Measurements from ENCODE around the gene PLEKHG1.

The PLEKHG1 gene

DNA sequence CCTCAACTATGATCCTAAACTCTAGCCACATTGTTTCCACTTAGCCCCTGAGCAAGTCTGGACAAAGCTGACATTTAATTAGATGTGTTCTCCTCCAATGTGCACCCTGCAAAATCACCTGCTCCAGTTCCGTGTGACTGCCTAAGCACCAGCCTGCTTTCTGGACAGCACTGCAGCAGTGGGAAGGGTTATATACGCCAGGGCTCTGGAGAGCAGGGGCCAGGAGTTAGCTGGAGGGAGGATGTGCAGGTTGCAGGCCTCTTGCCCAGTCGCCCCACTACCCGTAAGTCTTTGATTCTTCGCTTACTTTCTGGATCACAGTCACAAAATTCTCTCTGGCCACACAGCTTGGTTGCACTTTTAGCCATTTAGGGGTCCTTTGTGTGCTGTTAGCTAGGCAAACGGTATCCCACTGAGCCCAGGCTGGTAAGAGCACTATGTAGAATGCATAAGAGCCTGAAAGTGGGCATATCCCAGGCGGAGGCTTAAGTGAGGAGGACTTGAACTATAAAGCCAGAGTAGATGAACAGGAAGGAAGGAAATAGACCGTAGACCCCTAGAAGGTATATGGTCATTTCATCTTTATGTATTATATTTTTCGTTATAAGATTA, 10.7 kb upstream of the PLEKHG1 start:
- DNase-seq (ENCODE audit: low read depth in 2 of 2, low spot score in 1 of 2) = no peak

DNA sequence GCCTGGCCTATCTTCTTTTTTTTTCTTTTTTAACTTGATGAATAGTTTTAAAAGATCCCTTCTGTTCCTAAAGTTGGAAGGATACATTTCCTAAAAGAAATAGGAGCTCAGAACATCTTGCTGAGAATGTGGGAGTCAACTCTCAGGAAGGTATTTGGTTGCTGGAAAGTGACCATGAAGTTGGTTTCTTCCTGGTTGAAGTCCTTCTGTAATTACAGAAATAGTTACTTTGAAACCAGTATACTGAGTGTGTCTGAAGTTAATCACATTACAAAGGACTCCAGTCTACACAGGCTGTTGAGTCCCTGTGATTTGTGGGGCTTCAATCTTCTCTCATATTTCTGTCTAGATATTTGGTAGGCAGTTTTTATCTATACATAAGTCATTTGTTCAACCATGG, 9.8 kb upstream of the PLEKHG1 start:
- DNase-seq (ENCODE audit: low read depth in 2 of 2, low spot score in 1 of 2) = no peak

DNA sequence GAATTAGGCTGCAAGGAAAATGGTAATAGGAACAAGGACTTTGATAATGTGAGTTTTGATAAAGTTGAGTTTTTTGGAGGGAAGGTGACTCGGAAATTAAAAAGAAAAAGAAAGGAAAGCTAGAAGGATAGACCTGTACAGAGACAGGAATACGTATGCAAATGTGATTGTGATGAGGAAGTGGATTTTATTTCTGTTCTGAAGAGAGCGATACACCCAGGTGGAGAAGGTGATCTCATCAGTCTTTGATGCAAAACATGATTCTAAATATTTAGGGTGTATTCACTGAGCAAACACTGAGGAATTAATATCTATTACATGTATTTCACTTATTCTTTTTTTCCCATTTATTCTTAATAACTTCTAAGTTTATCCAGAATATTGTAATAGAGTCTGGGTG, 9.2 kb upstream of the PLEKHG1 start:
- DNase-seq (ENCODE audit: low read depth in 2 of 2, low spot score in 1 of 2) = no peak

DNA sequence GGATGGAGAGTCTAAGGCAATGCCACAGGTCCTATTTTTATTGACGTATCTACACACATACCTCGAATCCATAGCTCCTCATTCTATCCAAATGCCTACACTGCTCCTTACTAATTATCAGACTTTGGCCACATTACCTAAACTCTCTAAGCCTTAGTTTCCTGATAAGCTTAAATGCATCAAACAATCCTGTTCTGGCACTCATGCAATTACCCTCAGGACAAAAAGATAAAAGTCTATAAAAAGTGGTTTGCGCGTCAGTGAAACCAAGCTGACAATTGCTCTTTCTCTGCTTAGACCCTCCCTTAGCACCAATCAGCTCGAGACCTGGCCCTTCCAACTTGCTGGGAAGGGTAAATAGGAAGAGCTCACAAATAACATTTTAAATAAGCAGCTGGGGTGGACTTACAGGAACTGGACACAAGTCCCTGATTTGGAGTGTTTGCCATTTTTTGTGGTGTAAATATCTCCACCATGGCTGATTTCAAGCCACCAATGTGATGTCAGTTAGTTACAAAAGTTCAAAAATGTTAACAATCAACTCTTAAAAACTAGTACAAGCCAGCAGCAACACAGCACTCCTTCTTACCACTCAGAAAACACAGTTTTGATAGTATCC, 7.2 kb upstream of the PLEKHG1 start:
- no peak for DNase-seq (ENCODE audit: low read depth in 2 of 2, low spot score in 1 of 2)

DNA sequence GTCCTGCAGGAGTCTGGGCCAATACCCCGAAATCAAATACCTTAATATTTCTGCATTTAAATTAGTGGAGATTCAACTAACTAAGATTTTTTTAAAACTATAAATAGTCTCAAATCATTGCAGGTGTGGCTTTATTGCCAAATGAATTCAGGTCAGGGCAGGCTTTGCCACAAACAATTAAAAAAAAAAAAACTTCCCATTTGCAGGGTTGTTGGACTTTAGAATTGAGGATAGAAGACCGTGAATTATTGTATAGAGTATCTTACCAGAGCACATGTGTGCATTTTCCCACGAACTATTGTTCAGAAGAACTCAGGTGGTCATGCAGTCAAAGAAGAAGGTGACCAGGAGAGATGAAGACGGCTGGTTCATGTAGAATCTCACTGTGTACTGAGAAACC, 6.6 kb upstream of the PLEKHG1 start:
- DNase-seq (ENCODE audit: low read depth in 2 of 2, low spot score in 1 of 2) = no peak

DNA sequence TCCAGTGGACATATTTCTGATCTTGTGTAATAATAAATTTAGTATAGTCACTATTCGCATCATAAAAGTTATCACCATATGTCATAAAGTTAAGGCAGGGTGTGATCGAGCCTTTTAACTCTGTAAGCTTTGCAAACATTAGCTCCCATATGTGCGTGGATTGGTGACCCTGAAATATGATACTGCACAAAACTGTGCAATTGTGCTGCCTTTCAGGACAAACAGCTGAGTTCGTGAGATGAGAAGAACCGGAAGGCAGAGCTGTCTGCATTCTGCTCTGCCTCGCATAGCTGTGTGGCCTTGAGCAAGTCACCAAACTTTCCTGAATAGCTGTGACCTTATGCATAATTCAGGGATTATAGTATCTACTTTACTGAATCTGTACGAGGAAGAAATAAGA, 3.2 kb upstream of the PLEKHG1 start:
- no peak for DNase-seq (ENCODE audit: low read depth in 2 of 2, low spot score in 1 of 2)

DNA sequence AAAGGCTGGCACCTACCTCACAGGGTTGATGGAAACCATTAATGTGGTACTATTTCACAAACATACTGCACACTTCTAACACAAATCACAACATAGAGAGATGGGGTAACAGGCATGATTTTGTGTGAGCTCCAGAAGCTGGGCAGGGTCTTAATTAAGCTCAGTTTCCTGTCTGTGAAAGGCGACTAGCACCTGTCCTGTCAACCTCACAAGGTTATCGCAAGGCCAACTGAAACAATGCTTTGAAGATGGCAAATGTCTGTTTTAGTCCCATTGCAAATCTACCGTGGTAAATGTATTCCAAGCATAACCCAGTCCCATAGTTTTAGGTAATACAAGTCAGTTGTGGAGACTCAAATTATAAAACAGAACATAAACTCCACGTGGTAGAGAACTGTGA, 1.3 kb upstream of the PLEKHG1 start:
- no peak for DNase-seq (ENCODE audit: low read depth in 2 of 2, low spot score in 1 of 2)

DNA sequence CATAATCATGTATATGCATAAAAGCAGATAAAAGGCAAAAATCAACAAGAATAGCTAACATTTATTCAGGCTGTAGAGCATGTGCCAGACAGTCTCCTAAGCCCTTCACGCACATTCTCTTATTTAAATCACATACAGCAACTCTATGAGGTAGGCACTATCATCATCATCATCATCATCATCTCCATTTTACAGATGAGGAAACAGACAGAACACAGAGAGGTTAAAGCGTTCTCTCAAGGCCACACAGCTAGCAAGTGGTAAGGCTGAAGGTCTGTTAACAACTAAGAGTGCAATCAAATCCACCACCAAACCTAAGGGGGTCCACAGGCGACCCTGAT, 857 bp upstream of the PLEKHG1 start:
- no peak for DNase-seq (ENCODE audit: low read depth in 2 of 2, low spot score in 1 of 2)

DNA sequence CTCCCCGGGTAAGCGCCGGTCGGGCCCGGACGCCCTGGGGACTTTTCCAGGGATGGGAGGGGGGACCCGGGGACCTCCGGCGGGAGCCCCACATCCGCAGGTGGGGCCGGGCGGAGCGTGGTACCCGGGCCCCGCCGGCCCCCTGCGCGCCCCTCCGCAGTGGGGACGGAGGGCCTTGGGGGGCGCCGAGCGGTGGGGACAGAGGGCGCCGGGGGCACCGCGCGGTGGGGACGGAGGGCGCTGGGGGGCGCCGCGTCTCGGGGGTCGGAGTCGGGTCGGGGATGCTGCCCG, 270 bp downstream of the PLEKHG1 start:
- DNase-seq (ENCODE audit: low read depth in 2 of 2, low spot score in 1 of 2) = no peak

DNA sequence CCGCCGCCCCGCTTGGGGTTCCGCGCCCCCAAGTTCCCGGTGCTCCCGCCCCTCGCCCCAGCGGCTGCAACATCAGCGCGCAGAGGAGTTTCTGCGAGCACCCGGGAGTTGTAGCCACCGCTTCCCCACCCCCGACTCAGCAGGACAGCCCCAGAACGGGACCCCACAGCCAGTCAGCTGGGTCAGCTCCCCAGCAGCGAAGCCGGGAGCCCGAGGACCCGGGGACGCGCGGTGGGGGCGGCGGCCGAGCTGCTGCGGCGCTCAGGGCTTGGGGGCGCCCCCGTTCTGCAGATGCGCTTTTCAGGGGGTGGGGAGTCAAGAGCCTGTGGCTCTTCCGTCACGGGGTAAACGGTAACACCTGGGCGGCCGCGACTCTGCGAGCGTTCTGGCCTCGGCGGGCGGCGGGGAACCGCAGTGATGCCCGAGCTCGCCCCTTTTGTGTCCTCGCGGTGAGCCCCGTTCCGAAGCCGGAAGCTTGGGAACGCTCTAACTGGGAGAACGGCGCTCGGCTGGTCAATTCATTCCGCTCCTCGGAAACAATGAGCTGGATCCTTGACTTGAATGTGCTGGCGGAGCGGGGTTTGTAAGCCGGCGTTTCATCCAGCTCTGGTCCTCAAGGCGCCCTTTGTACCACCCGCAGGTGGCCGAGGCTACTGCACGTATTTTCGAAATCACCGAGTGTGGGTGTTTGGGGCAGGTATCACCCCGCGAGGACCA, 774 bp downstream of the PLEKHG1 start:
- no peak for DNase-seq (ENCODE audit: low read depth in 2 of 2, low spot score in 1 of 2)

DNA sequence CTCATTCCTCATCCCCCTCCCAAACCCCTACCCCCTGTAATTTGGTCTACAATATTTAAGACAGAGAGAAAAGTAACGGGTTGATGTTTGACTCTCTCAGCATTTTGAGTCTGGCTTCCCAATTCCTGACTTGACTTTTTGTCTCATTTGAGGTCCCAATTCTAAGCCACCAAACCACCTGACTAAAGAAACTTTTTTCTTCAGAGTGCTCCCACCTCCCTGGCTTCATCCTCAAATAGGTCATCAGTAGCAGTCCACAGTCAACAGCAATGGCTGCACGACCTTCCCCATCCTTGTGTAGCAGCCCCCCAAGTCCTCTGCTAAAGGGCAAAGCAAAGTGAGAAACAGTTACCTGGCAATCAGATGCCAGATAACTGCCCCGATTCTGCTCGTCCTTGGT, 1.8 kb downstream of the PLEKHG1 start:
- no peak for DNase-seq (ENCODE audit: low read depth in 2 of 2, low spot score in 1 of 2)

DNA sequence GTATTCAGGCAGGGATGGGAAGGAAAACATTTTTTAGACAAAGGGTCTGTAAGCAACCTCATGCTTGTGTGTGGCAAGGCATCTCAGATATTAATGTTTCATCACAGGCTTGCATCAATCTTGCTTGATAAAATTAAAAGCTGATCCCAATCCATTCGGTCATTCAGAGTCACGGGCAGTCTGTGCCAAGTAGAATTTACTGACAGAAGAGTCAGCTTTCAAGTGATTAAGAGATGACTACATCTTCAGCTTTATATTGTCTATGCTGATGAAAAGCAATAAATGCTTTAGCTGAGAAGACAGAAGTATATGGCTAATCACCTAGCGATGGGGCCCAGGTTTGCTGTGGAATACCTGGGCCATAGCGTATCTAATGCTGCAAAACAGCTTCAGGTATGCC, 3.5 kb downstream of the PLEKHG1 start:
- no peak for DNase-seq (ENCODE audit: low read depth in 2 of 2, low spot score in 1 of 2)

DNA sequence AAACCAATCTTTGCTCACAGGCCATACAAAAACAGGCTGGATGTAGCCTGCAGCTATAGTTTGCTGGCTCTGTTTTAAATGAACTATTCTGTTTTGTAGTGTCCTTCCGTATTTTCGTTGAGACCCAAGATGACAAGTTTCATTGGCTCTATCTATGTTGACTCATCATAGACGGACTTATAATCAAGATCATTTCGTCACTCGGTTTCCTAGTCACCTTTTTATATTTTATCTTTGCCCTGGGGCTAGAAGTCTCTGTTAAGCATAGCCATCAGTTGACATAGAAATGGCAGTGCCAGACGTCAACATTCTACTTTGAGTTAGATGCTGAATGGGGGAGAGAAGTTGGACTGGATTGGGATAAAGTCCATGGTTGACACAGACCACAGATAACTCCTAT, 4.8 kb downstream of the PLEKHG1 start:
- no peak for DNase-seq (ENCODE audit: low read depth in 2 of 2, low spot score in 1 of 2)

DNA sequence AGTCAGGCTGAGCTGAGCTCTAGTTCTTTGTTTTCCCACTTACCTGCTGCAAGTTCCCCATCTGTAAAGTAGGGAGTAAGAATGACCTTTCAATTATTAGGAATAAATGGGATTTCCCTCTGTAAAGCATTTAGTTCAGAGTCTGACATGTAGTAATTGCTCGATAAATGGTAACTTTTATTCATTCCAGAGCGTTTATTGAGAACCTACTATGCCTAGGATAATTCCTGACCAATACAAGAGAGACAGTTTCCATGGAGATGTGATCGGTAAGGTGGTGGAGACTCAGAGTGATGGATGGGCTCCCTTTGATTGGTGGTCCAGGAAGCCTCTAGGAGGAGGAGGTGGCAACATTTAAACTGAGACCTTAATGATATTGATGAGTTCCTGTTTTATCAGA, 5.6 kb downstream of the PLEKHG1 start:
- DNase-seq (ENCODE audit: low read depth in 2 of 2, low spot score in 1 of 2) = no peak

DNA sequence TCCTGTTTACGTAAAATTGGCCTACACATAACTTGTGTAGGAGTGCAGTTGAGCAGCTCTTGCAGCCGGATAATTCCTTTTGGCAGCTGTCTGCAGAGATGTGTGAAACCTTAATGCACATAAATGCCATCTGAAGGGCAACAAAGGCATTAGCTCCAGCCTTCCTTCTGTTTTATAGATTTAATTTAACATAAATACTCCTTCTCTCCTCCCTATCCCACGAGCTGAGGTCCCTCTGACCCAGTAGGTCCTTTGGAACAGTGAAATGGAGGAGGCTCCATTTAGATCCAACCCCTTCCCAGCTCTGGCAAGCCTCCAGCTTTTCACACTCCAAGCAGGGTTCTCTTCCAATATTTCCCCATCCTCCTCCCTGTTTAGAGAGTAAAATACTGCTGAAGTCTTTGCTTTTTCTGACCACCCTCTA, 6.5 kb downstream of the PLEKHG1 start:
- DNase-seq (ENCODE audit: low read depth in 2 of 2, low spot score in 1 of 2) = no peak

DNA sequence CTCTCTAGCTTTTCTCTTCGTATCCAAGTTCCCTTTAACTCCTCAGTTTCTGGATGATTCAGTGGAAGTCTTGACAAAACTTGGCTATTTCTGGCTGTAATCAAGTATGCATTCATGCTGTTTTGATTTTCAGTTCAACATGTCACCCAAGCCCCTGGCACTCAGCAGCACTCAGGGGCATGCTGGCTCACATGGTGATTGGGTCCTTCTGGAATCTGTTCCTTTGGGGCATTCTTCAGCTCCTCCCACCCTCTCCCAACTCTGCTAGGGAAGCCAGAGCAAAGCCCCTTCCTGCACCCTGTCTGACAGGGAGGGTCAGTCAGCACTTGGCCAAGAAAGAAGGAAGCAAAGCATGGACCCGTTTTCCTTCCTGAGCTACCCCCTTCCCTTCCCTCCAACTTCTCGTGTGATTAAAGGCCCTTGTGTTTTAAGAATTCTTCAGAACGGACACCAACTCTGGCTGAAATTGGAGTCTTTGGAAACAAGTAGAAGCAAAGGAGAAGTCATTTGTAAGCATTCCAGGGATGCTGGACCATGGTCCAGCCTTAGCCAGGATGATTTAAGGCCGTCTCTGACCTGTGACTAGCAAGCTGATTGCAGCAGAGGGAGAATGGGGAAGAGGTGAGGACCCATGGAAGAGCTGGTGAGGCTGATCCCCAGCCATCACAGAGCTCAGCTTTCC, 7.1 kb downstream of the PLEKHG1 start:
- DNase-seq (ENCODE audit: low read depth in 2 of 2, low spot score in 1 of 2) = no peak

DNA sequence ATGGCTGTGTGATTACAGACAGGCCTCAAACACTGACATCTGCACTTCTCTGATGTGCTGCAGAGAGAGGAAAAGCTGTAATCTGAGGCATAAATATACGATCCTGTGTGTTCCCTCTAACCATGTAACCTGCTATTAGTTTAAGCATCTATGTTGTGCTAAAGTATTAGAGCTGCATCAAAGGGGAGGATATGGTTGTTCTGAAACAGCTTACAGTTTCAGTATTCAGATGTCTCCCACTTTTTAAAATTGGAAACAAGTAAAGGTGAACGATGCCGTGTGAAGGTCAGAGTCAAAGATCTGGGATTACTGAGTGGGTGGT, 7.6 kb downstream of the PLEKHG1 start:
- no peak for DNase-seq (ENCODE audit: low read depth in 2 of 2, low spot score in 1 of 2)

DNA sequence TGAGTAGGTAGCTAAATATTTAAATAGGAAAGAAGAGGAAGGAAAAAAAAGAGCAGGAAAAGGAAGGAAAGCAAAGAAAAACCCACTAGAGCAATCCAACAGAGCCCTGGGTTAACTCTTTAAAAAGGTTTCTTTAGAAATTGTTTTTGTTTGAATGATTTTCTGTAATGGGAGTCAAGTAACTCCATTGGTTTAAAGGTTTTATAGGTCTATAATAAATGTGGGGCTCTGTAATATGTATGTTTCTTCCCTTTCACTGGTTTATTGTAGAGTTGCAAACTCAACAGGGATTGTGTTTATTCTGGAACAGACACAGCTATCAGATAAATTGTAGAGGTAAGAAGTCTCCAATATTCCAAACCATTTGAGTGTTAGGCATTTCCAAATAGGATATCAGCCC, 10.9 kb downstream of the PLEKHG1 start:
- DNase-seq (ENCODE audit: low read depth in 2 of 2, low spot score in 1 of 2) = no peak

DNA sequence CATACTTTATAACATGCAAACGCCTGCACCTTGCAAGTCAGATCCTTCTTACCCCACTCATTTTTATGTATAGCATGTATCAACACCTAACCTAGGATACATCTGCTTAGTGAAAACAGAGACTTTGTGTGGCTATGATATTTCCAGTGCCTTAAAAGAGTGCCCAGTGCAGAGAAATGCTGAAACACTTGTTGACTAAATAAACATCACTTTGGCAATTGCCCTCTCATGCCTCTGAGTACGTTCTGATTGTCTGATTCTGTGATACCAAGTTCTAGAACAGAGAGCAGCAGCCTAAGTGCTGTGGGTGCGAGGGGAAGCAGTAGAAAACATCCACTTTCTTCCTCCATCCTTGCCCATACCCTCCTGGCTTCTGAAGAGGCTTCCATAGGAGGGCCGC, 13.6 kb downstream of the PLEKHG1 start:
- DNase-seq (ENCODE audit: low read depth in 2 of 2, low spot score in 1 of 2) = no peak

DNA sequence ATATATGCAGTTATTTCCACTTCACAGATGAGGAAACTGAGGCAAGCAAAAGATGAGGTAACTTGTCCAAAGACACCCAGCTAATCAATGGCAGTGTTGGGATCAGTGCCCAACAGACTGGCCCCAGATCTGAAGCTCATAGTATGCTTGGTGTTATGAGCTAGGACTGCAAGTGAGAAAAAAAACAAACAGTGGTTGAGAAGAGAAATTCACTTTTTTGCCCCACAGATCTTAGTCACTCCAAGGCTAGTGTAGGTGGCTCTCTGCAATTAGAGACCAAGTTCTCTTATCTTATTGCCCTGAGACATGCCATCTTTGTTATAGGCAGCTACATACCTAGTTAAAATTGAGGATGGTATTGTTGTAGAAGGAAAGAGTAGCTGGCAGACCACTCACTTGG, 16.3 kb downstream of the PLEKHG1 start:
- DNase-seq (ENCODE audit: low read depth in 2 of 2, low spot score in 1 of 2) = no peak

DNA sequence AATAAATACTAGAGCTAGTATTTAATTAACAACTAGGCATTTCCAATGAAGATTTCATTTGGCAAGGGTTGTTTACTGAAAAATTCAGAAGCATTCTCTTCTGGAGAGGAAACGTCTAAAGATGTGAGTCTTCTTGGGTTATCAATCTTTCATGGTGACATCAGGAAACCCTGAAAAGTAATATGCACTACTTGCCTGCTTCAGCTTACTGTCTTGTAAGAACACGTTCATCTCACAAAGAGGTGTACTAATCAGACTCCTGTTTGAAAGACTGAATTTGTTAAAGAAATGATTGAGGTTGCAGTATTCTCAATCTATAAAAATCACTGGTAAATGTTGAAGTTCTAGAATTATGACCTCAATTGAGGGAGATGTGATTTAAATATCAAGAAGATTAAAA, 16.9 kb downstream of the PLEKHG1 start:
- DNase-seq (ENCODE audit: low read depth in 2 of 2, low spot score in 1 of 2) = no peak

DNA sequence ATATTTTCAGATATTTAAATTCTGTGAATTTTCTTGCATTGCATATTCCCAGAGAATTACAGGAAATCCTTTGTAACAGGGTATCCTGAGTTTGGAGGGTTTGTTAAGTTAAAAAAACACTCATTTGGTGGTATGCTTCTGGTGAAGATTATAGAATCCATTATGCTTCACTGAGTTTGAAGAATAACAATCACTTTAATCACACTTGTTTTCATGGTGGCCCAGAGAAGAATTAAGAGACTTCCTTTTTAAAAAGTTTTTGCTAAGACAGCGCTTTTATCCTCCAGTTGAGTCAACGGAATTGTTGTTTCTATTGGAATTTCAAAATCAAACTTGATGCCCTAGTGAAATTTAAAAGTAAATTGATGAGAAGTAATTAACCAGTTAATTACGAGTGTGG, 17.4 kb downstream of the PLEKHG1 start:
- DNase-seq (ENCODE audit: low read depth in 2 of 2, low spot score in 1 of 2) = no peak
